Astrocyte of the spinal cord (primary cell): Measurements from ENCODE around the gene POLR3B.
A peak's percentile ranks its signal among the peaks of the same experiment; 100 is the strongest.

Source experiments
- DNase-seq: peaks from one replicate; pipeline ENCODE4 v3.0.0; 2011; ENCODE audit warnings: low read depth, low spot score
- H3K4me3 ChIP-seq: 2 replicates; pipeline ENCODE4 v1.5.1; 2011; ENCODE audit warnings: low read depth, mild to moderate bottlenecking, low read length, moderate library complexity
- in situ Hi-C: cut with HindIII; loops from 2 replicates; pipeline ENCODE4 v1.10.0; 2017; ENCODE audit warnings: low sequenced_read_pairs
- TF ChIP-seq, protein P1 (sequence below): IDR thresholded peaks from 2 replicates; pipeline ENCODE4 v1.5.1; 2012; ENCODE audit warnings: low read depth, mild to moderate bottlenecking, low read length, inconsistent platforms

The POLR3B gene

GRCh38 chr12:106429636-106430035 lies 72.1 kb downstream of the POLR3B start:
- DNase-seq: no peak
- in situ Hi-C loops: no loop called here
- H3K4me3 ChIP-seq: no peak overlapping the region
- TF ChIP-seq, protein P1, sequence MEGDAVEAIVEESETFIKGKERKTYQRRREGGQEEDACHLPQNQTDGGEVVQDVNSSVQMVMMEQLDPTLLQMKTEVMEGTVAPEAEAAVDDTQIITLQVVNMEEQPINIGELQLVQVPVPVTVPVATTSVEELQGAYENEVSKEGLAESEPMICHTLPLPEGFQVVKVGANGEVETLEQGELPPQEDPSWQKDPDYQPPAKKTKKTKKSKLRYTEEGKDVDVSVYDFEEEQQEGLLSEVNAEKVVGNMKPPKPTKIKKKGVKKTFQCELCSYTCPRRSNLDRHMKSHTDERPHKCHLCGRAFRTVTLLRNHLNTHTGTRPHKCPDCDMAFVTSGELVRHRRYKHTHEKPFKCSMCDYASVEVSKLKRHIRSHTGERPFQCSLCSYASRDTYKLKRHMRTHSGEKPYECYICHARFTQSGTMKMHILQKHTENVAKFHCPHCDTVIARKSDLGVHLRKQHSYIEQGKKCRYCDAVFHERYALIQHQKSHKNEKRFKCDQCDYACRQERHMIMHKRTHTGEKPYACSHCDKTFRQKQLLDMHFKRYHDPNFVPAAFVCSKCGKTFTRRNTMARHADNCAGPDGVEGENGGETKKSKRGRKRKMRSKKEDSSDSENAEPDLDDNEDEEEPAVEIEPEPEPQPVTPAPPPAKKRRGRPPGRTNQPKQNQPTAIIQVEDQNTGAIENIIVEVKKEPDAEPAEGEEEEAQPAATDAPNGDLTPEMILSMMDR: no peak

GRCh38 chr12:106431839-106432411 lies 74.4 kb downstream of the POLR3B start:
- in situ Hi-C loops: no loop called here
- TF ChIP-seq, protein P1: no peak
- no peak for DNase-seq
- H3K4me3 ChIP-seq: no peak overlapping the region

- in situ Hi-C loops: no loop called here
- DNase-seq: no peak
- TF ChIP-seq, protein P1: no peak
- H3K4me3 ChIP-seq: no peak overlapping the region
These were observed 75.5 kb downstream of the POLR3B start for GRCh38 chr12:106433055-106433454.

DNA sequence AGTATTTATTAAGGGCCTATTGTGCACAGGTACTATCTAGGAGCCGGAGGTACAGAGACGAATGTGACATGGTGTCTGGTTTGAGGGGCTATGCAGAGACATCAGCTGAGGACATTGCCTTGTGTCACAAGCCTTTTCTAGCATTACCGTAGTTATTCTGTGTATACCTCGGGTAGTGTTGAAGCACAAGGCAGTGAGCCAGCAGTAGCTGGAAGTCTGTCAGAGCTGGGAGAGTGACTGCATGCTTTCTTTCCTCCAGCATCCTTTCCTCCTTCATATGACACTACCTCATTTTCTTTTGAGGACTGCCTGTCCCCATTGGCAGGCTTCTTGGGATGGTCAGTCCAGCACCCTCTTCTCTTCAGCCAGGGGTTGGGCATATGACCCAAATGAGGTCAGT lies 77.0 kb downstream of the POLR3B start:
- in situ Hi-C loops: no loop called here
- TF ChIP-seq, protein P1: no peak
- no peak overlapping the region for H3K4me3 ChIP-seq
- no peak for DNase-seq

DNA sequence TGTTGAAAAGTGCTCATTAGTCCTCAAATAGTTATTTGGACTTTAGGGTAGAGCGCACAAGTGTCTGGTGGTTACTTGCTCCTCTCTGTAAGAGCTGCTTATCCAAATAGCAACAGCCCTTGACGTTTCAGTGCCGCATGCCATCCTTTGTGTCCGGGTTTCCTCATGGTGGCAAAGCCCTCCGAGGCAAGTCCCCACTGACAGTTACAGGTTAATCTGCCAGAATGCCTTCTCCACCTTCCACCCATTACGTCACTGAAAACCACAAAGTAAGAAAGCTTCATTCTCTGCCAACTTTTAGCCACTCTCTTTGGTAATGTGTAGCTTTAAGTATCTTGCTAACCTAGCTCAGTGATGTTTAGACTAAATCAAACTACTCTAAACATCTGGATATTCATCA lies 78.6 kb downstream of the POLR3B start:
- TF ChIP-seq, protein P1: no peak
- in situ Hi-C loops: no loop called here
- DNase-seq: peak; percentile 41
- no peak overlapping the region for H3K4me3 ChIP-seq

GRCh38 chr12:106442575-106442974 lies 85.0 kb downstream of the POLR3B start:
- TF ChIP-seq, protein P1: no peak
- no peak overlapping the region for H3K4me3 ChIP-seq
- in situ Hi-C loops: no loop called here
- no peak for DNase-seq

DNA sequence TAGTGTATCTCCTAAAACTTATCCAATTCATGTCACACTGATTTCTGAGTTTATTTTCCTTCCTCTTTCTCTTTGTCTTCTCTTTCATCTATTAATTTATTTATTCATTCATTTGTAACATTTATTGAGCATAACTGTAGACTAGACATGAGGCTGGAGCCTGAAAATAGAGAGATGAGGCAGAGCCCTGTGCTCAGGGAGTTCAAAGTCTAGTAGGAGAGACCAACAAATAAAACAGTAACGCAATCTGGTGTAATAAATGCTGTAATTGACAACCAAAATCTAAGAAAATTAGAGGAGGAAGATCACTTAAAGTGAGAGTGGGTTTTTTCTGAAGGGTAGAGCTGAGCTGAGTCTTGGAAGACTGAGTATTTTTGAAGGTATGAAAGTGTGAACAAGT lies 87.5 kb downstream of the POLR3B start:
- in situ Hi-C loops: no loop called here
- no peak overlapping the region for H3K4me3 ChIP-seq
- DNase-seq: no peak
- TF ChIP-seq, protein P1: no peak
